GM13976 (cell line): Measurements from ENCODE around the gene ANKRA2.

Experiments
- DNase-seq: peaks from one replicate; pipeline ENCODE4 v3.0.0; 2012; ENCODE audit warnings: low spot score
- in situ Hi-C: fragments of 300-500 bp; cut with MboI; formaldehyde crosslinking; loops from one replicate; pipeline ENCODE4 v1.12.0; 2022; ENCODE audit warnings: low sequenced_read_pairs, mixed read lengths, inconsistent platforms; ENCODE audit not compliant: unreplicated experiment
- TF ChIP-seq, protein P1 (sequence below): IDR thresholded peaks from 2 replicates; pipeline ENCODE4 v1.5.1; 2012; ENCODE audit warnings: borderline replicate concordance, mild to moderate bottlenecking; ENCODE audit not compliant: insufficient read depth; ENCODE audit errors: extremely low read depth, missing control alignments, control extremely low read depth

ANKRA2 gene

DNA sequence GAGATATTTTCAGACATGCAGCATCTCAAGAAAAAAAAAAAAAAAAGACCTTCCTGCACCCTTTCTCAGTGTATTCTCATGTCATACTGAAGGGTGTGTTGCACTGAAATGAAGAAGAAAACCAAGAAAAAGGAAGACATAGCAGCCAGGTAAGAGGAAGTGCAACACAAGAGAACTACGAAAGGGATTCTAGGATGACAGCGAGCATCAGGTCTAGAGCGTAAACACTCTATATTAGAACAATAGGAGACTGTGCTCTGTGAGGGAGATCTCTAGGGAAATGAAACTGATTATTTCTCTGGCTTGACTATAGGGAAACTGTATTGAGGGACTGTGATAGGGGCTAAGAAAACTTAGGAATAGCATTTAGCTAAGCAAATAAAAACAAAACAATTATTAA is 37.2 kb downstream of the ANKRA2 start:
- no peak for DNase-seq
- TF ChIP-seq, protein P1, sequence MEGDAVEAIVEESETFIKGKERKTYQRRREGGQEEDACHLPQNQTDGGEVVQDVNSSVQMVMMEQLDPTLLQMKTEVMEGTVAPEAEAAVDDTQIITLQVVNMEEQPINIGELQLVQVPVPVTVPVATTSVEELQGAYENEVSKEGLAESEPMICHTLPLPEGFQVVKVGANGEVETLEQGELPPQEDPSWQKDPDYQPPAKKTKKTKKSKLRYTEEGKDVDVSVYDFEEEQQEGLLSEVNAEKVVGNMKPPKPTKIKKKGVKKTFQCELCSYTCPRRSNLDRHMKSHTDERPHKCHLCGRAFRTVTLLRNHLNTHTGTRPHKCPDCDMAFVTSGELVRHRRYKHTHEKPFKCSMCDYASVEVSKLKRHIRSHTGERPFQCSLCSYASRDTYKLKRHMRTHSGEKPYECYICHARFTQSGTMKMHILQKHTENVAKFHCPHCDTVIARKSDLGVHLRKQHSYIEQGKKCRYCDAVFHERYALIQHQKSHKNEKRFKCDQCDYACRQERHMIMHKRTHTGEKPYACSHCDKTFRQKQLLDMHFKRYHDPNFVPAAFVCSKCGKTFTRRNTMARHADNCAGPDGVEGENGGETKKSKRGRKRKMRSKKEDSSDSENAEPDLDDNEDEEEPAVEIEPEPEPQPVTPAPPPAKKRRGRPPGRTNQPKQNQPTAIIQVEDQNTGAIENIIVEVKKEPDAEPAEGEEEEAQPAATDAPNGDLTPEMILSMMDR = no peak
- in situ Hi-C loops = no loop called here

DNA sequence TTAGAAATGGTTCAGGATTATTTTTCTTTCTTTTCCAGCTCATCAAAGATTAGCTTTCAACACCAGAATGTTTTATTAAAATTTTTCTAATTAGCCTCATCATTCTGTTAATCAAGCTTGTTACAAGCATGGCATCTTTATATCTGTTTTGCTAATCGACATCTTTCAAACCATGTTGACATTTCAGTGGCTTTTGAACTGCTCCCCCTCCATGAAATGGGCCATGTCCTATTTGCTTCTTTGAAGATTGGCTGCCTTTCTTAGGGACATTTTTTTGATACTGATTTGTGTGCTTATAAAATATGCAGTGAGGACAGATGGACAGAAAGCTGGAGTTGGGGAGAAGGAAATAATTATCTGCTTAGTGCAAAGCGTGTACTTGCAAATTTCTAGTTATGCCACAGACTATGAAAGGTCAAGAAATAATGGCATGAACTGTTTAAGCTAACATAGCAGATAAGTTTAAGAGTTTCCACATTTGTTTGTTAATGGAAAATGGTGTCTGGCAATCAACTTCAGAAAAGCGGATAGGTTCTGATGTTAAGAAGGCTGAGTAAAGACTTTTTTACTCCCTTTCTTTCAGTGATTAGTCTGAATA is 39.7 kb downstream of the ANKRA2 start:
- TF ChIP-seq, protein P1 = no peak
- in situ Hi-C loops = no loop called here
- DNase-seq = no peak

DNA sequence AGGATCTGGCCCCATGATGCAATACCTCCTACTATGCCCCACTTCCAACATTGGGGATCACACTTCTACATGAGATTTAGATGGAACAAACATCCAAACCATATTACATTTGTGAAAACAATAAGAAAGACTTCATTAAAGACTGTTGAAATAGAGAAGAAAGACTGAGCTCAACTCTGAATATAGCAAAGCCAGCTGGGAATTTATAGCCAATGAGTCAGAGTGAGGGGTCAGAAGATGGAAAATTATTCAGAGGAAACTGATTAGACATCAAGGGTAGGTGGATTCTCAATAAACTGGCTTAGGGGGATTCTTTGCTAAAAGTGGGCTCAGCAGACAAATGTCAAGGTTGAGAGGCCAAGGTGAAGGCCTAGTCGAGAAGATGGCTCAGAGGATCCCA is 41.6 kb downstream of the ANKRA2 start:
- in situ Hi-C loops = no loop called here
- no peak for DNase-seq
- TF ChIP-seq, protein P1 = no peak

DNA sequence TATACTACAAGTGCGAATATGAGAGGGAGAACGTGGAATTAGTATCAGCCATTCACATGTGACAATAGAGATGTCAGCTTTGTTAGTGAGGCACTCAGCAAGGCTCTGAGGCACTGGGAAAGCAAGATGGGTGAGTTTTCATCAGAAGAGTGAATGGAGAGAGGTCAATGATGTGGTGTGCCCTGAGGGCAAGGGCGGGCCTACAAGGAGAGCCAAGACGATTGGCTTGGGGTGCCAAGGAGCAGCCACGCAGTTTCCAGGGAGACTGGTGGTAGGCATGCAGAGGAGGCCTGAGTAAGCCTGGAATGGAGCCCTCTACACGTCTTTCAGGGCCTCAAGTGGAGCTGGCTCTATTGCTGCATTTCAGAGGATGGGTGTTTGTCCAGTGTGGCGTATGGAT is 42.5 kb downstream of the ANKRA2 start:
- TF ChIP-seq, protein P1 = no peak
- in situ Hi-C loops = no loop called here
- no peak for DNase-seq

DNA sequence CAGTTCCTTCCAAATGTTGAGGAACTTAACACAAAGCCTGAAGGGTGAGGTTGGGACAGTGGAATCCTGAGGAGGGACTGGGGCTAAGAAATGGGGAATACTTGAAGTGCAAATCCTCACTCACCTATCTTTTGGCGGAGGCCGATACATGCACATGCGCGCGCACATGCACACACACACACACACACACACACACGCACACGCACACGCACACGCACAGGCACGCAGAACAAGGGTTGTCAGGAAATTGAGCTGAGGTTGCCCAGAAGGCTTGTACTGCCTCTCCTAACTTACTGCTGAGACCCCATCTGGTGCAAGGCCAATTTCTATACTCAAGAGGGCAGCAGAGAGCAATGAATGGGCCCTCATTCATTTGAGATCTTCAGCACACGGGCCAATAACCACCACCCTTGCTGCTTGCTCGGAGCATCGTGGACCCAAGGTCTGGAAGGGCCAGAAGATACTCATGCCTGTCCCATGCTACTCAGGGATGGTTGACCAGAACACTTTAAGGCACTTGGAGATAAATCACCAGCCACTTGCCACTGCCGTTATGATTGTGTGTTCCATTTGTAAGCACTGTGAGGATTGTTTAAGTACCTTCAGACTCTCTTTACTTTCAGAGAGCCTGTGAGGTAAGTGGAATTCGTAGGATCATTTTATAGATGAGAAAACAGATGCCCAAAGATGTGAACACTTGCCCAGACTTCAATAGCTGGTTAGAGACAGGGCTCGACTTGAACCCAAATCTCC is 45.7 kb downstream of the ANKRA2 start:
- in situ Hi-C loops = no loop called here
- TF ChIP-seq, protein P1 = peak; percentile 80
- peak; percentile 85 for DNase-seq

DNA sequence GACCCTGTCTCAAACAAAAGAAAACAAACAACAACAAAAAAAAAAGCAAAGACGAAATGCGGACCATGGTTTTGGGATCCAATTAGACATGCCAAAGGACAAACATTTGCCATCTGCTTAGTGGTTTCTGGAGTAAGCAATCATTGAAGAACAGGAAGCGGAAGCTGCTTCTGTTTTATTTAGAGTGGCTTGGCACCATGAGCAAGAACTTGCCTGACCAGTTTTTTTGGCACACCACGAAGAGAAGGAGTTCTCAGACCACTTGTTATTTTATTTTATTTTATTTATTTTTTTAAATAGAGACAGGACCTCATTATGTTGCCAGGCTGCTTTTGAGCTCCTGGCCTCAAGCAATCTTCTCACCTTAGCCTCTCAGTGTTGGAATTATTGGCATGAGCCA is 50.2 kb downstream of the ANKRA2 start:
- no peak for DNase-seq
- TF ChIP-seq, protein P1 = no peak
- in situ Hi-C loops = no loop called here
